Measurements from ENCODE around the gene THOC2.
"Not testable (repeated sequence)": the region's sequence is repeated elsewhere in the genome, so short reads cannot be mapped to it uniquely, and the experiment has no call there.

Gene THOC2

GRCh38 chrX:123731258-123731986 lies 1.4 kb downstream of the THOC2 start:
- intact Hi-C loops (cut with DNase I; ENCODE audit: low total_unique reads) = no loop called here
- Histone ChIP-seq H3K27me3 (no peaks in the 10 kb centered on the region), H3K27ac (peak overlapping the region; percentile 83 to 85), H3K36me3 (no peaks in the 10 kb centered on the region), H3K9me3 (no peaks in the 10 kb centered on the region), H3K4me1 (peaks cover 0 to 24% (median 5%) of the 10 kb centered on the region in 4 donors), H3K4me3 (peak overlapping the region; percentile 80 to 83)
- no peak for DNase-seq
- TF ChIP-seq CTCF (IDR thresholded peaks at IDR 0.05) = no peak

GRCh38 chrX:123728554-123728953 lies 4.3 kb downstream of the THOC2 start:
- DNase-seq = no peak

GRCh38 chrX:123728016-123728415 lies 4.8 kb downstream of the THOC2 start:
- Histone ChIP-seq H3K9me3 (no peaks in the 10 kb centered on the region), H3K4me3 (no peak overlapping the region), H3K27ac (no peak overlapping the region), H3K36me3 (no peaks in the 10 kb centered on the region), H3K4me1 (peaks cover 0 to 24% (median 5%) of the 10 kb centered on the region in 4 donors), H3K27me3 (no peaks in the 10 kb centered on the region)
- intact Hi-C loops (cut with DNase I; ENCODE audit: low total_unique reads) = no loop called here
- TF ChIP-seq CTCF (IDR thresholded peaks at IDR 0.05) = no peak
- no peak for DNase-seq

More at GRCh38 chrX:123728554-123728953, 4.3 kb downstream of the THOC2 start:
- Histone ChIP-seq H3K36me3 (no peaks in the 10 kb centered on the region), H3K9me3 (no peaks in the 10 kb centered on the region), H3K4me1 (peaks cover 0 to 24% (median 5%) of the 10 kb centered on the region in 4 donors), H3K27ac (no peak overlapping the region), H3K4me3 (no peak overlapping the region), H3K27me3 (no peaks in the 10 kb centered on the region)
- intact Hi-C loops (cut with DNase I; ENCODE audit: low total_unique reads) = no loop called here
- no peak for TF ChIP-seq CTCF (IDR thresholded peaks at IDR 0.05)

GRCh38 chrX:123722193-123722592 lies 10.7 kb downstream of the THOC2 start:
- H3K27ac ChIP-seq; H3K9me3 ChIP-seq; H3K4me1 ChIP-seq; H3K27me3 ChIP-seq; H3K36me3 ChIP-seq; intact Hi-C loops (cut with DNase I; ENCODE audit: low total_unique reads); H3K4me3 ChIP-seq; DNase-seq: not testable (repeated sequence)

GRCh38 chrX:123720486-123720885 lies 12.4 kb downstream of the THOC2 start:
- intact Hi-C loops (cut with DNase I; ENCODE audit: low total_unique reads) = no loop called here
- H3K27me3 ChIP-seq = no peaks in the 10 kb centered on the region
- no peaks in the 10 kb centered on the region for H3K9me3 ChIP-seq
- no peaks in the 10 kb centered on the region for H3K4me1 ChIP-seq
- no peak for TF ChIP-seq CTCF (IDR thresholded peaks at IDR 0.05)
- H3K27ac ChIP-seq = no peak overlapping the region
- H3K4me3 ChIP-seq = no peak overlapping the region
- DNase-seq = no peak
- no peaks in the 10 kb centered on the region for H3K36me3 ChIP-seq

GRCh38 chrX:123713841-123714240 lies 19.0 kb downstream of the THOC2 start:
- Histone ChIP-seq H3K27ac (no peak overlapping the region), H3K27me3 (no peaks in the 10 kb centered on the region), H3K4me3 (no peak overlapping the region), H3K36me3 (no peaks in the 10 kb centered on the region), H3K9me3 (no peaks in the 10 kb centered on the region), H3K4me1 (no peaks in the 10 kb centered on the region)
- DNase-seq = no peak
- TF ChIP-seq CTCF (IDR thresholded peaks at IDR 0.05) = no peak
- intact Hi-C loops (cut with DNase I; ENCODE audit: low total_unique reads) = no loop called here

Measured in tibial artery (tissue), 4 donors.